GM13976 (cell line): Measurements from ENCODE around the gene C21orf58.
A peak's percentile ranks its signal among the peaks of the same experiment; 100 is the strongest.

Source experiments
- DNase-seq: peaks from one replicate; pipeline ENCODE4 v3.0.0; 2012; ENCODE audit warnings: low spot score
- CTCF ChIP-seq: IDR thresholded peaks from 2 replicates; pipeline ENCODE4 v1.5.1; 2012; ENCODE audit warnings: borderline replicate concordance, mild to moderate bottlenecking; ENCODE audit not compliant: insufficient read depth; ENCODE audit errors: extremely low read depth, missing control alignments, control extremely low read depth
- in situ Hi-C: fragments of 300-500 bp; cut with MboI; formaldehyde crosslinking; loops from one replicate; pipeline ENCODE4 v1.12.0; 2022; ENCODE audit warnings: low sequenced_read_pairs, mixed read lengths, inconsistent platforms; ENCODE audit not compliant: unreplicated experiment

C21orf58 gene

GRCh38 chr21:46357684-46358425 lies 34.2 kb upstream of the C21orf58 start:
- DNase-seq: no peak
- in situ Hi-C loops: no loop called here
- no peak for TF ChIP-seq CTCF

GRCh38 chr21:46357335-46357604 lies 33.6 kb upstream of the C21orf58 start:
- no peak for TF ChIP-seq CTCF
- in situ Hi-C loops: no loop called here
- DNase-seq: no peak

GRCh38 chr21:46356494-46357334 lies 33.0 kb upstream of the C21orf58 start:
- in situ Hi-C loops: no loop called here
- DNase-seq: peak; percentile 61
- no peak for TF ChIP-seq CTCF

GRCh38 chr21:46356005-46356338 lies 32.3 kb upstream of the C21orf58 start:
- in situ Hi-C loops: no loop called here
- no peak for TF ChIP-seq CTCF
- DNase-seq: no peak

GRCh38 chr21:46355161-46356004 lies 31.7 kb upstream of the C21orf58 start:
- in situ Hi-C loops: no loop called here
- DNase-seq: no peak
- TF ChIP-seq CTCF: no peak

- TF ChIP-seq CTCF: no peak
- DNase-seq: no peak
- in situ Hi-C loops: no loop called here
These were observed 30.8 kb upstream of the C21orf58 start for GRCh38 chr21:46354518-46354917.
